GM20000 (cell line): ENCODE results near the gene PHACTR2.

Experiments
- DNase-seq: peaks from one replicate; pipeline ENCODE4 v3.0.0; 2012; ENCODE audit warnings: low spot score
- TF ChIP-seq, protein P1 (sequence below): IDR thresholded peaks from 2 replicates; pipeline ENCODE4 v1.5.1; 2012; ENCODE audit warnings: mild to moderate bottlenecking, control low read depth; ENCODE audit errors: extremely low read depth, missing control alignments

The PHACTR2 gene

GRCh38 chr6:143695130-143695968 is 17.6 kb downstream of the PHACTR2 start:
- DNase-seq, result no peak
- TF ChIP-seq, protein P1, sequence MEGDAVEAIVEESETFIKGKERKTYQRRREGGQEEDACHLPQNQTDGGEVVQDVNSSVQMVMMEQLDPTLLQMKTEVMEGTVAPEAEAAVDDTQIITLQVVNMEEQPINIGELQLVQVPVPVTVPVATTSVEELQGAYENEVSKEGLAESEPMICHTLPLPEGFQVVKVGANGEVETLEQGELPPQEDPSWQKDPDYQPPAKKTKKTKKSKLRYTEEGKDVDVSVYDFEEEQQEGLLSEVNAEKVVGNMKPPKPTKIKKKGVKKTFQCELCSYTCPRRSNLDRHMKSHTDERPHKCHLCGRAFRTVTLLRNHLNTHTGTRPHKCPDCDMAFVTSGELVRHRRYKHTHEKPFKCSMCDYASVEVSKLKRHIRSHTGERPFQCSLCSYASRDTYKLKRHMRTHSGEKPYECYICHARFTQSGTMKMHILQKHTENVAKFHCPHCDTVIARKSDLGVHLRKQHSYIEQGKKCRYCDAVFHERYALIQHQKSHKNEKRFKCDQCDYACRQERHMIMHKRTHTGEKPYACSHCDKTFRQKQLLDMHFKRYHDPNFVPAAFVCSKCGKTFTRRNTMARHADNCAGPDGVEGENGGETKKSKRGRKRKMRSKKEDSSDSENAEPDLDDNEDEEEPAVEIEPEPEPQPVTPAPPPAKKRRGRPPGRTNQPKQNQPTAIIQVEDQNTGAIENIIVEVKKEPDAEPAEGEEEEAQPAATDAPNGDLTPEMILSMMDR, result no peak

DNA sequence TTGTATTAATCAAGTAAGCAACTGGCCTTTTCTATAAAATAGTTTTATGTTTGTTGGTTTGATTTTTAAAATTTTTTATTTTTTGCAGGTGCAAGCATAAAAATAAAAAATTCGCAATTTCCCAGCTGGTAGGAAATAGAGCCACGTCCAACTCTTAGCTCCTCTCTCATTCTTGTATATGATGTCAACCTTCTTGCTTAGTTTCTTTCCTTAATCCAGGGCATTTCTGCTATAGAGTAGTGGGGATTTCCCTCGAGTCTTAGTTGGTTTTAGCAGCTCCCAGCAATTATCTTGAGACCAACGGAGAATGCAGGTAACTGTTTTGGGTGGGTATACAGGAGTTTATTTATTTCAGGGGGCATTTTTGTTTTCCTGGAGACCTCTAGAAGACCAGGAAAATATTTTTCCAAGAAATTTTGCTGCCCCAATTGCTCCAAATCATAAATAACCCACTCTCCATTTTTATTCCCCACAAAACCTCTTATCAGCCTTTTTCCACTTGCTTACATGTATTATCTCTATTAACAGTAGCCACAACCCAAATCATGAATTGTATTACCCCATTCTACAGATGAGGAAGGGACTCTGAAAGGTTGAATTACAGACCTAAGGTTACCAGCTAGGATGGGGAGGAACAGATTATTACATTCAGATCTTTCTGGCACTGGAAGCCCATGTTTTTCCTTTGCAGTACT is 18.4 kb downstream of the PHACTR2 start:
- DNase-seq, result no peak
- TF ChIP-seq, protein P1, result no peak

DNA sequence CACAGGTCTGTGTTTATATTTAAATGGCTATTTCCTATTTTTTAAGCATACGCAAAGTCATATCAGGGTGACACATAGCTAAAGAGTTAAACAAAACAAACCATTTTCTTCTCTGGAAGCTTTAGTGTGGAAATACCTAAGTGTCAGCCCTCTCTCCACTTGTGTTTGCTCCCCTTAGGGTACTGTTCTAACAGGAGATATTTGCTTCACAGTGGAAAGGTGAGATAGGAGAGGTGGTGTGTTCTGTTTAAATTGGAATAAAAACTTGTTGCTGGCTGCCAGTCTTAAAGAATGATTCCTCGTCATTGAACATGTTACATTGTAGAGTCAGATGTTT is 18.9 kb downstream of the PHACTR2 start:
- TF ChIP-seq, protein P1, result no peak
- DNase-seq, result no peak

- DNase-seq, result no peak
- TF ChIP-seq, protein P1, result no peak
Observed at GRCh38 chr6:143697076-143697800, 19.5 kb downstream of the PHACTR2 start.

DNA sequence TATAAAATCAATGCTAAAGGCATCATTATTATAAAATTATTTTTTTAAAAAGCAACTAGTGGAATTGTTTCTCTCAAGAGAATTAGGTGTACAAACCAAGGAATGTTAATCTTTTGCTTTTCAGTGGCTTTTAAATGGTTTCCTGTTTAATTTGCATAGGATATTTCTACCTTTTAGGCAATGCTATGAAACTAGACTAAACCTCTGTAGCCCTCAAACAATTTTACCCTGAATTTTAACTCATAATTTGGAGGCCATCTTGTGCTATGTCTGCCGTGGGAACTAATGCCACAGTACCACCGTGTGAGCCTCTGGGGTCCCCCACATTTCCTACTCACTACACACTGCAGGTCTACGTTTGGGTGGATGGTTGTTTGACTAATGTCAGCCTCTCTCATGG is 20.6 kb downstream of the PHACTR2 start:
- no peak for DNase-seq
- TF ChIP-seq, protein P1, result no peak

GRCh38 chr6:143698759-143699429 is 21.1 kb downstream of the PHACTR2 start:
- TF ChIP-seq, protein P1, result no peak
- no peak for DNase-seq
